Stimulated activated CD4-positive, alpha-beta T cell treated with anti-CD3 and anti-CD28 coated beads, Interleukin-1b, Interleukin-23, amount 100 ng/mL, for 24 hours (primary cell): ENCODE measurements around the gene CAMLG.
A peak's percentile ranks its signal among the peaks of the same experiment; 100 is the strongest.
"Not testable (repeated sequence)": the region's sequence is repeated elsewhere in the genome, so short reads cannot be mapped to it uniquely, and the experiment has no call there.

Experiments
- DNase-seq, 4 experiments: peaks; one replicate each; pipeline ENCODE4 v3.0.0-alpha.2; 2020; ENCODE audit warnings: low read depth in 4 of 4, low spot score in 1 of 4

The CAMLG gene

DNA sequence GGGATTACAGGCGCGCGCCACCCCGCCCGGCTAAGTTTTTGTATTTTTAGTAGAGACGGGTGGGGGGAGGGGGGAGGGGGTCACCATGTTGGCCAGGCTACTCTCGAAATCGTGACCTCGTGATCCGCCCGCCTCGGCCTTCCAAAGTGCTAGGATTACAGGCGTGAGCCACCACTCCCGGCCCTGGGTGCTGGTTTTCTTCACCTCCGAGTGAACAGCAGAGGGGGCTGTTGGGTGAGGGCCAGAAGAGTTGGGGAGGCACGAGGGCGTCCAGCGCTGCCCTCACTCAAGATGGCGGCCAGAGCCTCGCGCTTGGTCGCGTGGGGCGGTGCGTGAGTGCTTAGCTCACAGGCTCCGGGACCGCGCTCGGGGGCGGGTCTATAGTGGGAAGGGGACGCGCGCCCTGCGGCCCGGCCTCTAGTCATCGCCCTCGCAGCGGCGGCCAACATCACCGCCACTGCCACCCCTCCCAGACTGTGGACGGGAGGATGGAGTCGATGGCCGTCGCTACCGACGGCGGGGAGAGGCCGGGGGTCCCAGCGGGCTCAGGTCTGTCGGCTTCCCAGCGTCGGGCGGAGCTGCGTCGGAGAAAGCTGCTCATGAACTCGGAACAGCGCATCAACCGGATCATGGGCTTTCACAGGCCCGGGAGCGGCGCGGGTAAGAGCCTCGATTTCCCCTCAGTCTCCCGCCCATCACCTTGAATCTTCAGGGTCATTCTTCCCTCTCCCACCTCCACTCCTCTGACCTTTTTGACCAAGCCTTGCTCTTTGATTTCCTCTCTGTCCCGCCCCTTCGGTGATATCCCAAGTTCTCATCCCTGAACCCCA, at the start of gene CAMLG:
Gene CAMLG, plus strand, starts transcription at position 416 of the 830 bp plus-strand sequence. Its CDS starts 73 bp downstream, at position 489.
- peak; percentile 89 to 98 (median 92) for DNase-seq

GRCh38 chr5:134690144-134690543, 48.2 kb upstream of the CAMLG start:
- not testable (repeated sequence) for DNase-seq

DNA sequence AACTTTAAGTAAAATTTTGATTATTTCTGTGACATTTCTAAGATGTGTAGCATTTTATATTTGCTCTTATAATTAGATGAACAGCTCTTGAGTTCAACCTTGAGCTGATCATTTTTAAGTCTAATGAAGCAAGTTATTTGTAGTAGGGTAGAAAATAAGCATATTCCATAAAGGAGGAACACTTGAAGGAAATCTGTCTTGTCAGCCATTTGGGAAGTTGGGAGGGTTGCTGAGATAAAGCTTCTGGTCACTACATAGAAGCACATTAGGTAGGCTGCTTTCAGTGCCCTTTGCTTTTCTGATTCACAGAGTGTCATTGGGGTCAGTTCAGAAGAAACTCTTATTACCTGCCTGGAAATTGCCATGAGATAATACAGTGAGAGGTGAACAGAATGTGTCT, 45.6 kb upstream of the CAMLG start:
- no peak for DNase-seq

GRCh38 chr5:134708301-134708700, 30.0 kb upstream of the CAMLG start:
- no peak for DNase-seq

DNA sequence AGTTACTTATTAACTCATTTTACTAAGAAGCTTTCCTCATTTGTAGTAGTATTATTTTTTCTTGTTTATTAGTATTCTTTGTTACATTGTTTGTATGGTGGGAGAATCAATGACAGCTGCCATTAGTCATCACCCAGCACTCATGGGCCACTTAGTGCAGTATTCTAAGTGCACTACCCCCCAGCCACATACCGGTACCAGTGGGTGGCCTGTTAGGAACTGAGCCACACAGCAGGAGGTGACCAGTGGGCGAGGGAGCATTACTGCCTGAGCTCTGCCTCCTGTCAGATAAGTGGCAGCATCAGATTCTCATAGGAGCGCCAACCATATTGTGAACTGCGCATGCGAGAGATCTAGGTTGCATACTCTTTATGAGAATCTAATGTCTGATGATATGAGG, 24.2 kb upstream of the CAMLG start:
- DNase-seq = no peak

- DNase-seq = no peak
Observed at GRCh38 chr5:134714541-134714940, 23.8 kb upstream of the CAMLG start.

- DNase-seq = not testable (repeated sequence)
Observed at GRCh38 chr5:134715466-134715865, 22.9 kb upstream of the CAMLG start.

DNA sequence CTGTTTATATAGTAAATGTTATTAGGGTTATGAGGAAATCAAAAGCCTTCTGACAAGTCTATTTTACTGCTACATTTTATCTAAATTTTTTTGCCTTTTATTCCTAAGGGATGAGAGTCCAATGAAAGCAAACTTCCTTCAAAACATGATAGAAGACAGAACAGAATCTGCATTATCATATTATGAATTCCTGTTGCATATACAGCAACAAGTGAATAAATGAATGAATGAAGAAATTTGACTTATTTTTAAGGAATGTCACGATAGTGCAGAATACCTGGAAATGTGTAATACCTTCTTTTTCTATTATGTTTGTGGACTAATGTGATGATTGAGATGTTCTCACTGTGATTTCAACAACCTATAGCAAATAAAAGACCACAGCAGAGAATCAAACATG, 13.5 kb upstream of the CAMLG start:
- no peak for DNase-seq

DNA sequence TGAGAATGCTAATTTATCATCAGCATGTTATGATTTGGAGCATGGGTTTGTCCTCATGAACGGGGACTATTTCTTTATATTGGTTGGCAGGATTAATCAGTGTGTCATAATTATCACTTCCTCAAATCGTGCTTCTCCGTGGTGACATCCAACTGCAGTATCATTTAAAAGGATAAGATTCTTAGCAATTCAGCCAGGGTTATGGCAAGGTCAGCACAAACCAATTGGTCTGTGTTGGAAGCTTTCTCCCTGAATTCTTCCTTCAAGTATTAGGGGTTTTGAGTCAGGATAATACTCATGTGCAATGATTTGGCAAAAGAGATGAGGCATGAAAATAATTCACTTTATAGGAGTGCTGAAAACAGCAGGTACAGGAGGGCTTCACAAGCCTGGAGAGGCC, 5.5 kb upstream of the CAMLG start:
- no peak for DNase-seq

GRCh38 chr5:134735243-134735642, 3.1 kb upstream of the CAMLG start:
- DNase-seq = no peak

DNA sequence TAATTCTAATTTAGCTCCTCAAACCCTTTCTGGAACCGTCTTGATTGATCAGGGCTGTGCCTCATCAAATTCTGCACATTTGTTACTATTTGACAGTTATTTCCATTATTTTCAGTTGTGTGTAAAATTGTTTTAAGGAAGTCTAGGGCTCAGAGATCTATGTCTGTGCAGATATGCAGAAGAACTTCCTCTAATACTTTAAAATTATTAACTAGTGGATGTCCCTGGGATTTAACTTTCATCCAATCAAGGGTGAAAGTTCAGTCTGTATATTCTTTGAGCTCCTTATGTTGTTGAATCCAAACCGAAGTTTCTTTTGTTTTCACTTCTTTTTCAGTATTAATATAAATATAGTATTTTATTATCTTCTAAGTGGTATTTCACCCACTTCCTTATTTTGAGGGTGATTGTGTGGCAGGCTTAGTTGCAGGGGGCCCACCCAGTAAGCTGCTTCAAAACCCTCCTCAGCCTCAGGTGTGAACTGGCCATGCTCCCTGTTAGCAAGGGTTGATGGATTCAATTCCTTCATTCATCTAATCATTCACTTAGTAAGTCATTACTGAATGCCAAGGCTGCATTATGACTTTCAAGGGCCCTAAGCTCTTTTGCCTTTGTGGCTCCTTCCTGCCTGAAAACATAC, 2.1 kb upstream of the CAMLG start:
- no peak for DNase-seq

DNA sequence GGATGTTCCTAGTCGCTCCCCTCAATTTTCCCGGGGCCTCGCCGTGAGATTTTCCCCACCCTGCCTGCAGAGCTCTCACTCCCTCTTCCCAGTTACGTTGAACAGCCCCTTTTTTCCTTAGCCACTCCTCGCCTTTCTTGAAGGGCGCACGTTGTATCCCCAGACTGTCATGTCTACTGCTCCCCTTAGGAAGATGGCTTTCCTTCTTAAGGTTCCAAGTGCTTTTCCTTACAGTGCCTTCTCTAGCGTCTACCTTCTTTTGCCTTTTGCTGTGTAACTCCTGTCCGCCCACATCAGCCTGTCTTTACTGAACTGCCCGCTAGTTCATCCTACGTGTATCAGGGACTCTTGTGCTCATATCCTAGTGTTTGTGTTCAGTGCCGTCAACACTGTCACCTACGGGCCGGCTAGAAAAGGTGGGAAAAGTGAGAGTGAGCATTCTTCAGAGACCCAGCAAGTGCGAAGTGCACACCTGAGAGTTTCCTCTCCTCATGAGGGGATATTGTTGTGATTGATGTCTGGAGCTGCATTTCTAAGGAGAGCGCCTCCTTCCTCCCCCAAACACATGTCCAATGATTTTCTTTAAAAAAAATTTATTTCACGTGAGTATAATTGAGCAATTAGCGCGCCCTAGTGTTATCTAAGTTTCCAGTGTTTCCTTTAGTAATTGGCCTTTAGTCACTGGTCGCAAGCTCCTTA, 764 bp downstream of the CAMLG start:
- DNase-seq = peak in 1 of 4 experiments; percentile 14

DNA sequence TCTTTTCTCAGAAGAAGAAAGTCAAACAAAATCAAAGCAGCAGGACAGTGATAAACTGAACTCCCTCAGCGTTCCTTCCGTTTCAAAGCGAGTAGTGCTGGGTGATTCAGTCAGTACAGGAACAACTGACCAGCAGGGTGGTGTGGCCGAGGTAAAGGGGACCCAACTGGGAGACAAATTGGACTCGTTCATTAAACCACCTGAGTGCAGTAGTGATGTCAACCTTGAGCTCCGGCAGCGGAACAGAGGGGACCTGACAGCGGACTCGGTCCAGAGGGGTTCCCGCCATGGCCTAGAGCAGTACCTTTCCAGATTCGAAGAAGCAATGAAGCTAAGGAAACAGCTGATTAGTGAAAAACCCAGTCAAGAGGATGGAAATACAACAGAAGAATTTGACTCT, 2.7 kb downstream of the CAMLG start:
- DNase-seq = no peak

DNA sequence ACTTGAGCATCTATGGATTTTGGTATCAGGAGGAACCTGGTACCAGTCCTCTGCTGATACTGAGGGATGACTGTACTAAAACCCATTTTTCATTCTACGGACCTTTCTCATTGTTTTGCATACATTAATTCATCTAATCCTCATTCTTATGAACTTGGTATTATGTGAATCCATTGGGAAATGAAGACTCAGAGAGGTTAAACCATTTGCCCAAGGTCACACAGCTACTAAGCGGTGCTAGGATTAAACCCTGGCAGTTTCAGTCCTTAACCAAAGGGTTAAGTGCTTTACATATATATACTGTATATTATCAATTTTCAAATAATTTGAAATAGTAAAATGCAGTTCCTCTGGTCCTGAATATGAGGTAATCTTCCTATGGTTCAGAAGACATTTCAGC, 3.8 kb downstream of the CAMLG start:
- no peak for DNase-seq

DNA sequence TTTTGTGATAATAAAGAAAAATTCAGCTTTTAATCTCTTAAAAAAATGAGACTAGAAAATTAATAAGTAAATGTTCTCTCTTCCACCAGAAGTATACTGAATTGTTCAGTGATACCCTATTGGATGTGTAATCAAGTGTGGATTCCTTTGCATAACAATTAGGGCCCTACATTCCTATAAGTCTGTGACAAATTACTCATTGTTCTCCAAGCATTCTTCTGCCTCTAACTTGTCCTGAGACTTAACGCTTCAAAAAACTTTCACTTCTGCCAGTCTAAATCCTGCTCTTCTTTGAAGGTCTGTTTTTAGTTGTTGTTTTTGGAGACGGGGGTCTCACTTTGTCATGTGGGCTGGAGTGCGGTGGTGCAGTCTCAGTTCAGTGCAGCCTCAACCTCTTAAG, 11.1 kb downstream of the CAMLG start:
- DNase-seq = no peak

- DNase-seq = no peak
Observed at GRCh38 chr5:134758176-134758503, 19.8 kb downstream of the CAMLG start.

DNA sequence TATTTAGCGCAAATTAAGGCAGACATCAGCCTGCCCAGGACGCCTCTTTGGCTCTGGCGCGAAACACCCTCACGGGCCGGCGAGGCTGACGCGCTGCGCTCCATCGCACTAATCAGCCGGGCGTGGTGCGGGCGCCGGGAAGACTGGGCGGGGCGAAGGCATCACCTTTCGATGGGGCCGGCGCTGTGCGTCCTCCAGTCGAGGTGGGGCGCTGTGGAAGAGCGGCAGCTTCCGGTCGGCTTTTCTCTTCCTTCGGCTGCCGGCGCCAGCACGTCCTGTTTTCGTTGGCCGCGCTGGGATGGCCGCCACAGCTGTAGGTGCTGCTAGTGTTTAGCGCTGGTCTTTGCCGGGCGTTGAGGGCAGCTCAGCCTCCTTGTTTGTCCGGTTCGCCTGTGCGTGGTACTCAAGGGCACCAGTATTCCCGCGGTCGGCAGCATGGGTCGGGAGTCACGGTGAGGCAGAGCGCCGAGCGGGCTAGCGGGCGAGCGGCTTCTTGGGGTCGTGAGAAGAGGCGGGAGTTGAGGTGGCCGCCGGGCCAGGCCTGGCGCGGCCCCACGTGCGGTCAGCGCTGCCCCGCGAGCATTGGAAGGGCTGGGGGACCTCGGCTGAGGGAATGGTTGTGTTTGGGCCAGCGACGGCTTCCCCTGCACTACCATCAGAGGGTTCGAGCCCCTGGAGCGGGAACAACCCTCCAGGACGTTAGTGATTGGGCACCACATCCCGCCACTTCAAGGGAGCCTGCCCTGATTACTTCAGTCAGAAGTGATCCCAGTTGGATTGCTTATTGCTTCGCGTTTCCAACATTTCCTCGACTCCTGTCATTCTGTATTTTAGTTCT, 20.4 kb downstream of the CAMLG start, which contains the start of gene DDX46:
Gene DDX46, plus strand, starts transcription at position 276 of the 838 bp plus-strand sequence. Its CDS starts 160 bp downstream, at position 436.
- peak; percentile 86 to 93 (median 92) for DNase-seq

DNA sequence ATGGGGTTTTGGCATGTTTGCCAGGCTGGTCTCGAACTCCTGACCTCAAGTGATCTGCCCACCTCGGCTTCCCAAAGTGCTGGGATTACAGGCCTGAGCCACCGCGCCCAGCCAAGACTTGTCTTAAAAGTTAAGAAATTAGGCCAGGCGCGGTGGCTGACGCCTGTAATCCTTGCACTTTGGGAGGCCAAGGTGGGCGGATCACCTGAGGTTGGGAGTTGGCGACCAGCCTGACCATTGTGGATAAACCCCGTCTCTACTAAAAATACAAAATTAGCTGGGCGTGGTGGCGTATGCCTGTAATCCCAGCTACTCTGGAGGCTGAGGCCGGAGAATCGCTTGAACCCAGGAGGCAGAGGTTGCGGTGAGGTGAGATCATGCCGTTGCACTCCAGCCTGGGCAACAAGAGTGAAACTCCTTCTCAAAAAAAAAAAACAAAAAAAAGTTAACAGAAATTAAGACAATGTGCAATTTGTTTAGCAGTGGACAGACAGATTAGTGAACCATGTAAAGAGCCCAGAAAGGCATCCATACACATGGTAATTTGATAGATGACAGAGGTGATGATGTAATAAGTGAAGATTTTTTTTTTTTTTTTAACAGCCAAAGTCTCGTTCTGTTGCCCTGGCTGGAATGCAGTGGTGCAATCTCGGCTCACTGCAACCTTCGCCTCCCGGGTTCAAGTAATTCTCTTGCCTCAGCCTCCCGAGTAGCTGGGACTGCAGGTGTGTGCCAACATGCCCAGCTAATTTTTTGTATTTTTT, 29.4 kb downstream of the CAMLG start:
- not testable (repeated sequence) for DNase-seq

DNA sequence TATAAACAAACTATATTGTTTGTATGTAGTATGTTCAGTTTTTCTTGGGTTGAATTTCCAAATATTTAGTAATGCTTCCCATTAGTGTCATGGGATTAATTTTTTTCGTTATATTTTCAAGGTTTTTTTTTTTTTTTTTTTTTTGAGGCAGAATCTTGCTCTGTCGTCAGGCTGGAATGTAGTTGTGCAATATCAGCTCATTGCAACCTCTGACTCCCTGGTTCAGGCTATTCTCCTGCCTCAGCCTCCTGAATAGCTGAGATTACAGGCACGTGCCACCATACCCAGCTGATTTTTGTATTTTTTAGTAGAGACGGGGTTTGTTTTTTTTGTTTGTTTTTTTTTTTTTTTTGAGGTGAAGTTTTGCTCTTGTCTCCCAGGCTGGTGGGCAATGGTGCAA, 30.9 kb downstream of the CAMLG start:
- DNase-seq = no peak

- DNase-seq = no peak
Observed at GRCh38 chr5:134772461-134773125, 34.2 kb downstream of the CAMLG start.
